AG20443 (cell line): Measurements from ENCODE around the gene COL19A1.

Experiments
- DNase-seq: peaks from one replicate; pipeline ENCODE4 v3.0.0; 2012; ENCODE audit warnings: low spot score, mixed read lengths

COL19A1 gene

DNA sequence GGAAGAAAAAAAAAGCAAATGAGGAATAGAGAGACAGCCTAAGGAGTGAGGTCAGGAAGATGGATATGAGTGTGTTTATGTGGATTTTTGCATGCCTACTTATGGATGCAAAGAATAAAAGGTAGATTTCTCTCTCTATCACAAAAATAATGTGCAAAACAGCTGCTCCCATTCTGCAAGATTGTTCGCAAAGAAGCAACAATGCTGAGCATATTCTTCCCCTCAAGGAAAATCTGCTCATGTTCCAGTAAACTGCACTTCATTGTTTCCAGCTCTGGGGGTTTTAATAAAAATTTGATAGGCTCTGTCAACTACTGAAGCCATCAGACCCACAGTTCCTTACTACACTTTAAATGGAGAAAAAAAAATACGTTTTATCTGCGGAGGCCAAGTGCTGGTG, 259.2 kb downstream of the COL19A1 start:
- no peak for DNase-seq

DNA sequence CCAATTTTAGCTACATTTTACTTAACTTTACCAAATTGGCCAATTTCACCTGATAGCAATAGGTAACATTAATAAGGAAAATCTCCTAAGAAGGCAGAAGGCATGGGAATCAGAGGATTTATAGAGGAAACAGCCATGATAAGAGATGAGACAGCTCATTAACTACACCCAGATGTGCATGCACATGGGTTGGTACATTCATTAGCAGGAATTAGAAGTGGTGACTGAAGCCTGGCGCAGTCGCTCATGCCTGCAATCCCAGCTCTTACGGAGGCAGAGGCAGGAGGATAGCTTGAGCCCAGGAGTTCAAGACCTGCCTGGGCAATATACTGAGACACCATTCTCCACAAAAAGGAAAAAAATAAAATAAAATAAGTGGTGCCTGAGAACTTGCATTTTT, 263.0 kb downstream of the COL19A1 start:
- DNase-seq, result no peak

GRCh38 chr6:70130865-70131264, 264.5 kb downstream of the COL19A1 start:
- no peak for DNase-seq

- DNase-seq, result no peak
Observed at GRCh38 chr6:70131528-70131927, 265.2 kb downstream of the COL19A1 start.

GRCh38 chr6:70133246-70133645, 266.9 kb downstream of the COL19A1 start:
- DNase-seq, result no peak

DNA sequence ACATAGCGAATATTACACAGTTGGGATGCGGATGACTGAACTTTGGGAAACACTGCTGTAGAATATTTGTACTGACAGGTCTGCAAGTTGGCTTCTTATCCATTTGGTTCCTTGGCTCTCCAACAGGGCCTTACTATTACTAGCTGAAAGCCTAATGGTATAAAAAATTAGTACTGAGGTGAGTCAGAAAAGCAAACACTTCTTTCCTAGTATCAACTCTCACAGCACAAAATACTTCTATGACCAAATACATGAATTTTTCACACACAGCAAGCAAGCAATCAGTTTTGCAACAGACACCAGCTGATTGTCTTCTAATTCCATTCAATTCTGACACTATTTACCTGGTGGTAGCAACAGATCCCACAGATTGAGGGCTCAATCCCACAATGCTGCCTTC, 268.2 kb downstream of the COL19A1 start:
- DNase-seq, result no peak

- no peak for DNase-seq
Observed at GRCh38 chr6:70135219-70136160, 269.1 kb downstream of the COL19A1 start.

GRCh38 chr6:70136996-70137395, 270.6 kb downstream of the COL19A1 start:
- DNase-seq, result no peak

- no peak for DNase-seq
Observed at GRCh38 chr6:70140496-70140895, 274.1 kb downstream of the COL19A1 start.

GRCh38 chr6:70142034-70142433, 275.7 kb downstream of the COL19A1 start:
- no peak for DNase-seq

DNA sequence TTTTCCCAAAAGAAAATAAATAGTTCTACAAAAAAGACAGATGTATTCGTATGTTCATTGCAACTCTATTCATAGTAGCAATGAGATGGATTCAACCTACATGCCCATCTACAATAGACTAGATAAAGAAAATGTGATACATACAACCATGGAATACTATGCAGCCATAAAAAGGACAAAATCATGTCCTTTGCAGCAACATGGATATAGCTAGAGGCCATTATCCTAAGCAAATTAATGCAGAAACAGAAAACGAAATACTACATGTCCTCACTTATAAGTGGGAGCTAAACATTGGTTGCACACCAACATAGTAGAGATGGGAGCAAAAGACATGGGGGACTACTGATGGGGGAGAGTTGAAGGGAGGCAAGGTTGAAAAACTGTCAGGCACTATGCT, 278.8 kb downstream of the COL19A1 start:
- DNase-seq, result no peak

DNA sequence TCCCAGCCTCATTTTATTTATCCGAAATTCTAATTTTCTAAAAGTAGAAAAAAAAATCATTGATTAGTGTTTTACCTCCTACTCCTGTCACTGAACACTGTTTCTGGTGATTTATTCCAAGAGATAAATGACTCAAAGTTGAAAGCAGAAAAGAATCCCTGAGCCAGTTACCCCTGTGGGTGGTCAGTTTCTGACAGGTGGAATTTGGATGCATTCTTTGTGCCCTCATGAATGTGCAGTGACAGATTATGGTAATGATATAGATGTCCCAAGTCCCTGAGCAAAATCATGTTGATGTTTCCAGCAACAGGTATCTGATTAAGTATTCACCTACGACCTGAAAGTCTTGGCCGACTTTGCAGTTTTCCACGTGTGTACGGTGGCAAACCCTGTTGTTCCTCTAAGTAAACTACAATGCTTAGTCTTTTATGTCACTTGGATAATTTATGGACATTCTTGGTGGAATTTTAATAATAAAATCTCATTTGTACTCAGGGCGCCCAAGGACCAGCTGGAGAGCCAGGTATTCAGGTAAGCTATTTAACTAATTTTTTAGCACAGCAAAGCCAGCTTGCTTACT, 282.9 kb downstream of the COL19A1 start:
- no peak for DNase-seq

DNA sequence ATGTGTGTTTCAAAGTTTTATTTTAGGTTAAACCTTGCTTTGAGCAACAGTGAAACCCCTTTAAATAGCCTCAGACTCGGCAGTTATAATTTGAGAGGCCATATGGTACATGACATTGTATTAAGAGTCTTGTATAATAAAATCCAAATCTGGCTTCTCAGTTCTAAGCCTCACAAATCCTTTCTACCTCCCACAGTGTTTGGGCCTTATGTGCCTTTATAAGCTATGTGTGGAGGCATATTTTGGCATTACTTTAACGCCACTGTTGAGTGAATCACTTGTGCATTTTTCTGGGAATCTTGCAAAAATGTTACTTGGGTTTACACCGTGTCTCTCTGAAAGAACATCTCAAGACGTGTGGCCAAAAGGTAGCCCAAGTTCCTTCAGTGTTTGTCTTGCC, 284.2 kb downstream of the COL19A1 start:
- DNase-seq, result no peak

DNA sequence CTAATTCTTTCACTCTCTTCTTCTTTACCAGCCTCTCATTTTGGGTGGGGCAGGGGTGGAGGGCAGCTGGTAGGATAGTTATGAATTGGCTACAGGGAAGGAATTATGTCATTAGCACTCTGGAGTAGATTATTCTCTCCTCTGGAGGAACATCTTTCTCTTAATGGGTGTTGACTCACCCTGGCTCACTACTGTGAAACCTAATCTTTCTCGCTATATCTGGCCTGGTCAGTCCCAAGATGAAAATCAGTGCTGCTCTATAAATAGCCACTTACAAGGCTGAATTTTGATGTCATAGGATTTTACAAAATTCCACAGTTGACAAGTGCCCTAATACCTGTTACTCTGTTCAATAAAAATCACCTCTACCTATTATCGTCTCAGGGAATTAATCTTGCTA, 285.3 kb downstream of the COL19A1 start:
- no peak for DNase-seq

DNA sequence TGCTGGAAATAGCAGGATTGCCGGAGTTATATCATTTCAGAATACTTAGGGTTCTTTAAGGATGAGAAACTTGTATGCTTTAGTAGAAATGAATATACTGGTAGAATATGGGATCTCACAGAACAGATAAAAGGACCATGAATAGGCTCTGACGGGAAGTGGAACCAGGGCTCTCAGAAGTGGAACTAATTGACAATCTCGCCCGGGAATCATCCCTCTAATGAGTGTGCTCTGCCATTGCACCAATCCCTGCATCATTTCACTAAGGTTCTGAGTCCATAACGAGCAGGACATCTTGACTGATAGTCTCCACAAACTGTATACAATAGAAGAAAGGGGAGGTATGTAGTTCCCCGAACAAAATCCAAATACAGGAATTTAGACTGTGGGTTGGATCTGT, 286.4 kb downstream of the COL19A1 start:
- no peak for DNase-seq

DNA sequence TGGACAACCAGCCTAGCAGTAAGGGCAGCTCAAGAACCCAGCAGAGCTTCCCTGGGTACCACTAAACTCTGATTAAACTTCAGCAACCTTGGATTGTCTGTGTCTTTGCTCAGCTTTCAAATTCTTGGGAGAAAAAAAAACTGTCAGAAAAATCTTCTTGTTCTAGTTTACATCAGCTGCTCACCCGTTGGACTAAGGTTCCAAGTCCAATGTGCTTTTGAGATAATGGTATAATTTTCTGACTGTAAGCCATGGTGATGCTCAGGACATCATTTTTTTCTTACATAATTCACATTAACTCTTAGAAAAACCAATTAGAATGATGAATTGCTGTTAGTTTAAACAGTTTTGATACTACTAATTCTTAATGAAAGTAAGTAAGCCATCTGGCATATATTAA, 290.7 kb downstream of the COL19A1 start:
- DNase-seq, result no peak

- no peak for DNase-seq
Observed at GRCh38 chr6:70160276-70160675, 293.9 kb downstream of the COL19A1 start.

GRCh38 chr6:70162972-70163371, 296.6 kb downstream of the COL19A1 start:
- DNase-seq, result no peak

GRCh38 chr6:70163795-70164194, 297.4 kb downstream of the COL19A1 start:
- no peak for DNase-seq

DNA sequence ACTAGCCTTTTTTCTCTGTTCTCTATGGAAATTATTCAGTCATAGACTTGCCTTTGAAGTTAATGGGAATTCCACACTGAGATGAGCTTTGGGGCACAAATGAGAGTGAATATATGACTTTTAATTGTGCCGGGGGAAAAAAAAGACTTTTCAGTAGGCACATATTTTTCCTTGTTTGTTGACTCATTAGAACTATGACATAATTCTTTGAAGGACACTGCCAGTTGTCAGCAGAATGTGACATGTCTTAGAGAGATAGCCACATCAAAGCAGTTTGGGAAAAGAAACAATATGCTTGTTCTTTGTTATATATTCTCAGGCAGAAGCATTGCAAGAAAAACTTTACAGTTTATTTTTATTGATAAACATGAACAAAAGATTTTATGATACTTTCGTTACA, 298.2 kb downstream of the COL19A1 start:
- no peak for DNase-seq

DNA sequence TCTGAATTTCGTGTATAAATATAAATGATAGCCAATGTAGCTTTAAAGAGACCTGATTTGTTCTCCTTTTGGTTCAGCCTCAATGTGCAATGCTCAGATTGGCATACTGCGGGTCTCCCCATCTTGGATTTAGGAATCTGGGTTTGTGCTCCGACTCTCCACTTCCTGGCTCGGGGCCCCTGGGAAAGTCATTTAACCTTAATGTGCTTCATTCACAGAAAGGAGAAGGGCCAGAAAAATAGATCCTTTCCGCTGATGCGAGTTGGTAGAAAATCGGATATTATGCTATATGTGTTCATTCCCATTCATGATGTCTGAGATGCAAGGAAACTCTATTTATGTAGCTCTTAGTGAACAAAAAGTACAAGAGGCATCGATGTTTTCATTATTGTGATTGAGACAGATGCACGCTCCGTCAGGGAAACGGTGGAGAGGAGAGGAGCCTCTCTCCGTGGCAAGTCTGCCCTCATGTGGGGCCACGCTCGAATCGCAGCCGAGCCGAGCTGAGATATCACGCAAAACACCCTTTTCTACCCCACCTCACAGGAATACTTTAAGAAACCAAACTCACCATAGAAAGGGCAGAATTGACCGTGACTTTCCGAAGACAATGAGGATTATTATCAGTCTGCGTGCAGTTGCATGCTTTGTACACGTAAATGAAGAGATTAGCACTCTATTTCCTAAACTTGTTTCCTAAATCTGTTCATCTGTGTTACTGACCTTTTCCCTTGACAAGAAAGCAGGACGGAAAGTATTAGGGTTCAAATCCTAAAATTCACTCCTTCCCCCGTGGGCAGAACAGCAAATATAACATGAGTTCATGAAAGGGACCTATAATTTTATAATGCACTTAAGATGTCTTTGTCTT, 300.0 kb downstream of the COL19A1 start:
- DNase-seq, result peak; percentile 80

GRCh38 chr6:70168681-70169377, 302.5 kb downstream of the COL19A1 start:
- DNase-seq, result no peak
